AG08396 (cell line): ENCODE data around the gene THSD4.

ENCODE experiments used
- DNase-seq: peaks from one replicate; pipeline ENCODE4 v3.0.0; 2012; ENCODE audit warnings: low spot score, mixed read lengths

The THSD4 gene

DNA sequence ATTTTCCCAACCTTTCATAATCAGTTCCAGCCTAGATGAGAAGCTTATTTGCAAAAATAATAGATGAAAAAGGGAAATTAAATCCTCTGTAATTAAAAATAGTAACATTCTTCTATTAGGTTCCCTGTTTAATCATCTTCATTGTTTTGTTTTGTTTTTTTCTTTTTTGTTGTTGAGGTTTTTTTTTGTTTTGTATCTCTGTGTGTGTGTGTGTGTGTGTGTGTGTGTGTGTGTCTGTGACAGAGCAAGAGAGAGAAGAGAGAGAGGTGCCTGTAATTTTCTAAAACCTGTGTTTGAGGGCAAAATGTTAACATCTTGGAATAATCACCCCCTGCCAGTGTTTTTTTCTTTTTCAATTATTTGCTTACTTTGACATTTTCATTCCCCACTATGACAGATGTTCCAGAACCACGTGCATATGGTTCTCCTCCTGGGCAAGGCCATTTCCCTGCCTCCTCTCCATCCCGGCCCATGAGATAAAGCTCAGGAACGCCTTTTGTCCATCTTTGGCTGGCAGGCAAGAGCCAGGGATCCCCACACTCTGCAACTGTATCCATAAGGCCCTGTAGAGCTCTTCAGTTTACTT lies 573.3 kb downstream of the THSD4 start:
- DNase-seq: no peak

- DNase-seq: no peak
These were observed 575.8 kb downstream of the THSD4 start for GRCh38 chr15:71691081-71691457.

GRCh38 chr15:71691458-71692417 lies 576.5 kb downstream of the THSD4 start:
- DNase-seq: peak; percentile 78

DNA sequence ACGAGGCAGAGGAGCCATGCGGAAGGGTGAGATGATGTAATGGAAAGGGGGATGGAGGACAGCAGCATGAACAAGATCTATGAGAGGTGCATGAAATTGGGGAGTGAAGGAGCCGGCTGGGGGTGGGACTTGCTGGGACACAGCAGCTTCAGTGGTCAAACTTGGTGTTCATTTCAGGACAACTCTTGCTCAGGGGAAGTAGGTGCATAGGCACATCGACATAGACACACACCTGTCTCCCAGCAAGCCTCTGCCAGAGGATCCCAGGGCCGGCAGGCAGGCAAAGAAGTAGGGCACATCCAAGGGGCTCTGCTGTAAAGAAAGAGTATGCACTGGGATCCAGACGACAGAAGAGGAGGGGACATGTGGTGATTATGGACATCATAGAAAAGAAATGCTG lies 582.0 kb downstream of the THSD4 start:
- DNase-seq: no peak

DNA sequence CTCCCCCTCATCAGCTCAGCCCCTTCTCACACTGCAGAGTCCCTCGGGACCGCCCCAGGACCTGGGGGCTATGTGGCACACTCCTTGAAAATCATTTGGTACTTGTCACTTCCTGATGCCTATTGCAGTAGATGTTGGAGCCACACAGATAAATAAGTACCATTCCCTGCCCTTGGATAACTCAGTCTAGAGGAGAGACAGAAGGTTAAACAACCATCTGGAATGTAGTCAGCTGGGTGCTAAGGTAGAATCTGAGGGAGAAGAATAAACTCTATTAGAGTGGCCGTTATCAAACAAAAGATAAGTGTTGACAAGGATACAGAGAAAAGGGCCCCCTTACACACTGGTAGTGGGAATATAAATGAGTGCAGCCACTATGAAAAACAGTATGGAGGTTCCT lies 582.8 kb downstream of the THSD4 start:
- no peak for DNase-seq

DNA sequence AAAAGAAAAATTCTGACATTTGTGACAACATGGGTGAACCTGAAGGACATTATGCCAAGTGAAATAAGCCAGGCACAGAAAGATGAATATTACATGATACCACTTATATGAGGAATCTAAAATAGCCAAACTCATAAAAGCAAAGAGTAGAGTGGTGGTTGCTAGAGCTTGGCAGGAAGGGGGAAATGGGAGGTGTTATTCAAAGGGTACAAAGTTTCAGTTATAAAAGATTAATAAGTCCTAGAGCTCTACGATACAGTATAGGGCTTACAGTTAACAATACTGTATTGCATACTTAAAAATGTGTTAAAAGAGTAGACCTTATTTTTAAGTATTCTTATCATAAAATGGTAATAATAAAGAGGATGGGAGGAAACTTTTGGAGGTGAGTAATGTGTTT lies 583.5 kb downstream of the THSD4 start:
- no peak for DNase-seq

GRCh38 chr15:71699977-71700376 lies 584.7 kb downstream of the THSD4 start:
- no peak for DNase-seq

- DNase-seq: no peak
These were observed 586.5 kb downstream of the THSD4 start for GRCh38 chr15:71701808-71702207.

DNA sequence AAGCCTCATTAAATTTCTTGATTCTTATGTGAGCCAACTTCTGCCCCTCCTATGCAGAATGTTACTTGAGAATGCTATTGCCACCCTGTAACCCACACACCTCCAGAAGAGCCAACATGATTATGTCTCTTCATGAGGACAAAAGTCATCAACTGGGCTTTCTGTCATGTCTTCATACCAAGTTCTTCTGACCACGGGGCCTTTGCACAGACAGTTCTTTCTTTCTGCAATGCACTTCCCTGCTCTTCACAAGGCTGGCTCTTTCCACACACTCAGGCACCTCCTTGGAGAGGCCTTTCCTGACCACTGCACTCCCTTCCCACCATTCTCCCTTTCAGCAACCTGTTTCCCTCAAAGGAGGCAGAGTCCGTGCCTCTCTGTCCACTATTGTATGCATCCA lies 587.2 kb downstream of the THSD4 start:
- no peak for DNase-seq

DNA sequence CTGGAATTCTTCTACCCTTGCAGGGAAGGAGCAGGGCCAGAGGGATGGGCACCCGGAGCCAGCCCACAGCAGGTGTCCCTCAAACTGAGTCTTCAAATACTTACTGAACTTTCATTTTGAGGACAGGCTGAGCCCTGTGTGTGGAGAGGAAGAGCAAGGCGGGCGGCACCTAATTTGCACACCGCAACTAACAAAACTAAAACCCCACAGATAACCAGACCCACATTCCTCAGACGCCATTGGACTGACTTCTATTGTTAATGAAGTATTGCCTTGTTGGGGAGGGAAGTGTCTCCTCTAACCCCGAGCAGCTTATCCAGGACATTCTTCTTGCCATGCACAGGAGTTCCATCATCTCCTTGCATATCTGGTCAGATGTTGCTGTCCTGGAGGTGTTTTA lies 589.9 kb downstream of the THSD4 start:
- DNase-seq: no peak

- DNase-seq: no peak
These were observed 591.4 kb downstream of the THSD4 start for GRCh38 chr15:71706461-71707229.

DNA sequence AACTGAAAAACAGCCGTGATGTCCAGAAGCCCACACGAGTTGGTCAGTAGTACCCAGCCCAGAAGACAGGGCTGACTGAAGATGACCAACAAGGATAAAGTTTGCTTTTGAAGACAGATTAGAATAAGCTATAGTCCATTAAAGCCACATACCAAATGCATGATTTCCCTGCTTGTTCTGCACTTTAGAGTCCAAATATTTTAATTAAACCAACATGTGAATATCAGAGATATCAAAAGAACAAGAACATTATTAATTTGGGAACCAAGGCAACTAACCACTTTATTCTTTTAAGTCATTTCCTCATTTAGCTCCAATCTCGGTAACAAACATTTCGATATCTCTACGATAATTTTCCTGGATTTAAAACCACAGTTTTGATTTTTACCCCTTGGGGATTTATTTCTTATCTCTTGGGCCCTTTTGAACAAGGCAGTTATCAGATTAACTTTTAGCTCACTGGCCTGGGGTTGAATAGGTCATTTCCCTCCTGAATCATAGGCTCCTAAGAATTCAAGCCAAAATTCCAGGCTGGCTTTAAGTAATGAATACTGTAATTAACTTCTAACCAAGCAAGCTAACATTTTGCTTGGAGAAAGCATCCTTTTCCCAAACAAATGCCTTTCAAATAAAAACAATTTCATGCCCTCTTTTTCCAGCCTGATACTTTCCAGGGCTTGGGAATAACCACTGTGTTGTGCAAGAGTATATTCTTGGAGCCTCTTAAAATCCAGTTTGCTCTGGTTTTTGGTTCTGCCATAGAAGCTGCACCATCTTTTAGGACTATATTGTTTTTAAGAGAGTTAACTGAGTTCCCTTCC lies 592.2 kb downstream of the THSD4 start:
- DNase-seq: no peak

DNA sequence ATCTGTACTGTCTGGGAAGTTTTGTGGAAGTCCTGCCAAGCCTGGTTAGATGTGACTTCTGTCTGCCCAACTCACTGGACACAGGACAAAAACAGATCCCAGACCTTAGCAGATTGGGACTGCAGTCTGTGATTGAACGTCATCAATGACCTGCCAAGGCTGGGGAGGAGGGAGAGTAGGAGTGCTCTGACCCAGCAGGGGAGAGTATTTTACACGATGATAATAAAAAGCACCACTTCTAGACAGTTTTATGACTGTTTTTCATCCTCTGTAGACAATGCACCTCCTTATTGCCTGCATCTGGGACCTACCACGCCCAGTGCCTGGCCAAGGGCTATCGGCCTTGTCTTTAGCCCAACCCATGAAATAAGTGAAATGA lies 592.8 kb downstream of the THSD4 start:
- no peak for DNase-seq

GRCh38 chr15:71708741-71709140 lies 593.5 kb downstream of the THSD4 start:
- peak; percentile 15 for DNase-seq

- no peak for DNase-seq
These were observed 594.6 kb downstream of the THSD4 start for GRCh38 chr15:71709808-71710418.

- DNase-seq: no peak
These were observed 596.9 kb downstream of the THSD4 start for GRCh38 chr15:71712182-71712581.

DNA sequence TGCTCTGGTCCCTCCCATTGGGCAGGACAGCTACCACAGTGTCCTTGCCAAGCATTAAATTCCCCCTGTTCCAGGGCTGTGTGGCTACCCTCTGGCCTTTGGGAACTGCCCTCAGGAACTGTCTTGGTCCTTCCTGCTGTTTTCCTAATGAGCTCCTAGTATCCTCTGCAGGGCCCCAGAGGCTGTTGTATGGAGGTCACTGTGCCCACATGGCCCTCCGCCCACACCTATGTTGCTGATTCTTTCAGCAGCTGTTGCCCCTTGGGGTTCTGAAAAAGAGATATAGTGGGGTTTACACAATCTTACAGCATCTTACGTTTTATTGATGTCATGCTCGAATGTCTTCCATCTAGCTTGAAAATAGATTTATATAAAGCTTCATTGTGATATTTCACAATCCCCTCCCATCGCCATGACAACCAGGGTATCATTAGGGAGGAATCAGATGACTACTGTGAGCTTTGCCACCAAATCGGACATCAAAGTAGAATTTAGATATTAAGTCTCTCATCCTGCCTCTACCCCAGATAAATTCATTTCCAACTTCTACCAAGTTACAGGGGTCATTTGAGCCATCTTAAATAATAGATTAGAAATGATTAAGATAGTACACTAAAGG lies 598.0 kb downstream of the THSD4 start:
- no peak for DNase-seq

DNA sequence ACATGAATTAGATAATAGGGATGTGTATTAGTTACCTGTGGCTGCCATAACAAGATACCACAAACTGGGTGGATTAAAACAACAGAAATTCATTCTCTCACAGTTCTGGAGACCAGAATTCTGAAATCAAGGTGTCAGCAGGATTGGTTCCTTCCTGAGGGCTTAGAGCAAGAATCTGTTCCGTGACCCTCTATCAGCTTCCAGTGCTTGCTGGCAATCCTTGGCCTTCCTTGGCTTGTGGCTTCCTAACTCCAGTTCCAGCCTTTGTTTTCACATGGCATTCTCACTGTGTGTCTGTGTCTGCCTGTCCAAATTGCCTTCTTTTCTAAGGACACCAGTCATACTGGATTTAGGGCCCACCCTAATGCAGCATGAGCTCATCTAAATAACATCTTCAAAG lies 600.6 kb downstream of the THSD4 start:
- DNase-seq: no peak

DNA sequence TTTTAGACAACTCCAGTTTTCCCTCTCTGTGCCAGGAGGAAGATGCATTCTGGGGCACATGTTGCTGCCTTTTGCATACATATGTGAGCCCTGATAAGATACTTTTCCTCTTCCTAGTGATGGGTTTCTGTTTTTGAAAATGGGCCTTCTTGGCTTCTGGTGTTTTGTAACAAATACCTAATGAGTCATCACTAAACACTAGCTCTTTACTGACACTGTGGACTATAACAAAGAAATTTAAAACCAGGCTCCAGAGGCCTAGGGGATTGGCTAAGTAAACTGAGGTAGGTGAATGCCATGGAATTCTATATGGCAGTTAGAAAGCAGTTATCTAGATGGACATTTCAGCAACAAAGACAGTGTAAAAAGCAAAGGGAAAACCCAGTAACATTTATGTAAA lies 601.7 kb downstream of the THSD4 start:
- peak; percentile 21 for DNase-seq

DNA sequence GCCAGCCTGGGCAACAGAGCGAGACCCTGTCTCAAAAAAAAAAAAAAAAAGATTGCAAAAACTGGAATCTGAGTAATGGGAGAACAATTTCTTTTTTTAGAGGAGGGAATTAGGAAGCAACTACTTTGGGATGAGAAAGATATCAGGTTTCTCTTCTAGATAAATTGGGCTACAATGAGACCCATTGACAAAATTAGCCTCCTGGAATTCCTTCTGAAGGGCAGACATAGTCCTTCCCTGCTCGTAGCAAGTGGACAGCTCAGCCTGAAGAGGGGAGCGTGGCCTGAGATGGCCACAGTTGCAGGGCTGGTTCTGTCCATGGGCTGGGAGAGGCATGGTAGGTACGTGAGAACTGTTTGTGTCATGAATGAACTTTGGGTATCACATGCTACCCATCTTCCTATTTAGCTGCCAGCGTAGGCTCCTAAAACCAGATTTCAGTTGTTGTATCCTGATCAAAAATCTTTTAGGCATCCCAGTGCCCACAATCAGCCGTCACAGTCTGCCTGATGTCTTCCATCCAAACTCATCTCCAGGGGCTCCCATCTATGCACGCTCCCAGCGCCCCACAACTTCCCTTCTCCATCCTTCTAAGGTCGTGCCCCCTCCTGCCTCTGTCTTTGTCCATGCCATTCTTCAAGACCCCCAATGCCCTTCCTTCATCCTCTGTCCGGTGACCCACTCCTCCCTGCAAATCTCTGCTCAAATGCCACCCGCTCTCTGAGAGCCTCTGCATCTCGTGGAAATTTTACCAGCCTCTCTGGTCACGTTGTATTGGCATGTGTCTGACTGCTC lies 603.0 kb downstream of the THSD4 start:
- DNase-seq: no peak
